Choroid plexus epithelial cell (primary cell): ENCODE results near the gene NAA50.

Source experiments
- DNase-seq: peaks from one replicate; pipeline ENCODE4 v3.0.0-alpha.2; 2010; ENCODE audit warnings: low read depth
- H3K4me3 ChIP-seq: 2 replicates; pipeline ENCODE4 v1.5.1; 2011; ENCODE audit warnings: low read depth, mild to moderate bottlenecking, control low read depth, low read length, moderate library complexity
- TF ChIP-seq, protein P1 (sequence below): conservative IDR thresholded peaks from 2 replicates; pipeline ENCODE4 v1.5.1; 2011; ENCODE audit warnings: low read depth, mild to moderate bottlenecking, control low read depth, inconsistent platforms, low read length, moderate library complexity

The NAA50 gene

GRCh38 chr3:113719758-113720157 is 26.3 kb downstream of the NAA50 start:
- DNase-seq: no peak
- TF ChIP-seq, protein P1, sequence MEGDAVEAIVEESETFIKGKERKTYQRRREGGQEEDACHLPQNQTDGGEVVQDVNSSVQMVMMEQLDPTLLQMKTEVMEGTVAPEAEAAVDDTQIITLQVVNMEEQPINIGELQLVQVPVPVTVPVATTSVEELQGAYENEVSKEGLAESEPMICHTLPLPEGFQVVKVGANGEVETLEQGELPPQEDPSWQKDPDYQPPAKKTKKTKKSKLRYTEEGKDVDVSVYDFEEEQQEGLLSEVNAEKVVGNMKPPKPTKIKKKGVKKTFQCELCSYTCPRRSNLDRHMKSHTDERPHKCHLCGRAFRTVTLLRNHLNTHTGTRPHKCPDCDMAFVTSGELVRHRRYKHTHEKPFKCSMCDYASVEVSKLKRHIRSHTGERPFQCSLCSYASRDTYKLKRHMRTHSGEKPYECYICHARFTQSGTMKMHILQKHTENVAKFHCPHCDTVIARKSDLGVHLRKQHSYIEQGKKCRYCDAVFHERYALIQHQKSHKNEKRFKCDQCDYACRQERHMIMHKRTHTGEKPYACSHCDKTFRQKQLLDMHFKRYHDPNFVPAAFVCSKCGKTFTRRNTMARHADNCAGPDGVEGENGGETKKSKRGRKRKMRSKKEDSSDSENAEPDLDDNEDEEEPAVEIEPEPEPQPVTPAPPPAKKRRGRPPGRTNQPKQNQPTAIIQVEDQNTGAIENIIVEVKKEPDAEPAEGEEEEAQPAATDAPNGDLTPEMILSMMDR: no peak
- H3K4me3 ChIP-seq: no peak overlapping the region

DNA sequence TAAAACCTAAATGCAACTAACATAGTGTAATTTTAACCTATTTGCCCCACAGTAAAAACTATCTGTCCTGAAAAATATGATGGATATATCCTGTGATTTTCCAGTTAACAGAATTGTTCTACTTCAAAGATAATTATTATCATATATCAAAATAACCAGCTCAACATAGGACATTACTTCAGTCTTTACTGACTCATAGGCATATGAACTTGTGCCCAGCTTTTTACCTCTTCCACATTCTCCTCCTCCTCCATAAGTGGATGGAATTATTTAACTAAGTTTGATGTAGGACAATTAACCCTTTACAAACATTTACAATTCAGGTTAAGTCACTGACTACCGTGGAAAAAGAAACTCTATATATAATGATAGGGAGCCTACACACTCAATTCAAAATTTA is 26.8 kb downstream of the NAA50 start:
- DNase-seq: no peak
- no peak overlapping the region for H3K4me3 ChIP-seq
- TF ChIP-seq, protein P1: no peak

DNA sequence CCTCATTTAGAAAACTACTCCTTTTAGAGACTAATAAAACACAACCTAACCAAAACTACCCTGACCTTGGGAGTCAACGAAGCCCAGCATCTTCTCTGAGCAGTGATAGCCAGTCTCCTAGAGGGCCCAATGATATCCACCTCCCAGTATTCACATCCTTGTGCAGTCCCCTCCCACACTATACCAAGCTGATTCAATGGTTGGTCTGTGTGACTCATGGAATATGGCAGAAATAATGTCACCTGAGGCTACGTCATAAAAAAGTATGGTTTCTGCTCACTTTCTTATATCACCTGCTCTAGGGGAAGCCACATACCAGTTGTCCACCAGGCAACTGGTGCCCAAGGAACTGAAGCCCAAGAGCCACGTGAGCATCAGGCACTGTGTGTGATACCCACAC is 28.2 kb downstream of the NAA50 start:
- H3K4me3 ChIP-seq: no peak overlapping the region
- DNase-seq: no peak
- TF ChIP-seq, protein P1: no peak

DNA sequence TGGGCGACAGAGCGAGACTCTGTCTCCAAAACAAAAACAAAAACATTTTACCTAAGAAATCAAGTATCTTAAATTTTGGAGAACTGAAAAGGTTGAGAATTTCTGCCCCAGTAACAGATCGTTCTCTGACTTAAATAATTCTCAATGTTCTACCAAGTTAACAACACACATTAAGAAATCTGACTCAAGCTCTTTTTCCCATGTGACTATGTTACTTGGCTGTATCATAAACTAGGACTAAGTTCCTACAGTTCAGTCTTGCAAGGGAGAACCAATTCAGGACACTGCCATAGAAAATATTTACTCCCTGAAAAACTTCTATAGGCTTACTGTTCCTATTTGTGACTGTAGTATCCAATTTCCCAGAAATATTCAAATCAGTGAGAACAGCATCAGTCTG is 28.7 kb downstream of the NAA50 start:
- TF ChIP-seq, protein P1: no peak
- H3K4me3 ChIP-seq: no peak overlapping the region
- DNase-seq: no peak

DNA sequence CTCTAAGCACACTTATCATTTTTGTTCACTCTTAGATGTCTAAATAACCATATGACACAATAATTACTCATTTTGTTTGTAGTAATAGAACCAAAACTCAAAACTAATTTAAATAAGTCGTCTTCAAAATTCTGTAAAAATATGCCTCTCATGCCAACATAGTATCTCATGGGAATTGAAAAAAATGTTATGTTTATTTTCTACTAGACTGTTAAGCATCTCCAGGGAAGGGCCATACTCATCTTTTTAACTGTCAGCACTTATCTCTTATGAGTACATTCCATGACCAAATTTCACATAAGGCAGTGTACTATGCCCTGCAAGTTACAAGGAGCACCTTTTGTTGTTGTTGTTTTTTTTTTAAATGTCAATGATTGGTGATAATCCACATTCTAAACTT is 31.3 kb downstream of the NAA50 start:
- no peak for DNase-seq
- TF ChIP-seq, protein P1: no peak
- no peak overlapping the region for H3K4me3 ChIP-seq

GRCh38 chr3:113712129-113712528 is 33.9 kb downstream of the NAA50 start:
- H3K4me3 ChIP-seq: no peak overlapping the region
- DNase-seq: peak; percentile 26
- TF ChIP-seq, protein P1: no peak

GRCh38 chr3:113707835-113708234 is 38.2 kb downstream of the NAA50 start:
- no peak for DNase-seq
- no peak overlapping the region for H3K4me3 ChIP-seq
- TF ChIP-seq, protein P1: no peak
